NT2/D1 (cell line): ENCODE data around the gene TUBGCP2.

ENCODE experiments used
- YY1 ChIP-seq: IDR thresholded peaks from 2 replicates; pipeline ENCODE4 v1.6.1; 2011; ENCODE audit not compliant: insufficient read length, insufficient read depth
- ZNF274 ChIP-seq: IDR thresholded peaks from 2 replicates; pipeline ENCODE4 v1.6.1; 2011; ENCODE audit warnings: mild to moderate bottlenecking, low read depth, low read length

DNA sequence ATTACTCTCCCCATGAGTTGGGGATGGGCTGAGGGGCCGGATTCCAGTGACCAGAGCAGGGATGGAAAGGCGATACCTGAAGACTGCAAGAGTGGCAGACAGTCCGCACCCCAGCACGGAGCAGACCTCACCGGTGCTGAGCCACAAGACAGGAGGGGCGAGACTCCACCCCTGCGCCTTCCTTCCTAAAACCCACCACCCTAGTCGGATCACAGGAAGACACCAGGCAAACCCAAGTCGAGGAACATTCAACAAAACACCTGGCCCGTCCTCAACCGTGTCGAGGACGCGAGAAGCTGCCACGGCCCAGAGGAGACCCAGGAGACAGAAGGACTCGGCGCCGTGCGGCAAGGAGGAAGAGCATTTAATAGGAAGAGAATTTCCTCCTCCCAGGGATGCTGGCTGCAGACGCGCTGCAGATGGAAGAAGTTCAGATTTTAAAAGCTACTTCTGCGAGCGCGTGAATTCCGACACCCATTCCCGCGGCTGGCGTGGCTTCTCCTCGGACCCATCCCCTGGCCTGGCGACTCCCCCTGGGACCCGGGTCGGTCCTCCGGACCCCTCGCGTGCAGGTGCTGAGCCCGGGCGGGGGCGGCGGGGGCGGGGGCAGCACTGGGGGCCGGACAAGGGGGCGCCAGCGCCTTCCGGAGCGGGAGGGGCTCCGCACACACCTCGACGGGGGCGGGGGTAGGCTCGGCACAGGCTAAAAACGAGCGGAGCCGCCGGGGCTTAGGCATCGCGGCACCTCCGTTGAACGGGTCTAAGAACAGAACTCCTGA is 79.2 kb downstream of the TUBGCP2 start:
- TF ChIP-seq YY1 (no peak), ZNF274 (no peak)
